Activated CD4-positive, alpha-beta T cell treated with anti-CD3 and anti-CD28 coated beads, Interleukin-2, amount 10 ng/mL, durations not matched to agents 24 days and 14 days (primary cell): ENCODE data around the gene SLC25A24. TPM values are rescaled to one million over a fixed set of nuclear protein-coding genes. Genes with fewer than 3 reads are reported as not detected.
A peak's percentile ranks its signal among the peaks of the same experiment; 100 is the strongest.
"Not testable (repeated sequence)": the region's sequence is repeated elsewhere in the genome, so short reads cannot be mapped to it uniquely, and the experiment has no call there.

Source experiments
- DNase-seq: peaks from one replicate; pipeline ENCODE4 v3.0.0; 2022
- H3K27ac Mint-ChIP-seq: one replicate; pipeline ENCODE4 v1.8.0; 2022; ENCODE audit warnings: mild to moderate bottlenecking, mixed read lengths
- H3K27me3 Mint-ChIP-seq: one replicate; pipeline ENCODE4 v1.8.0; 2022; ENCODE audit warnings: mixed read lengths
- H3K36me3 Mint-ChIP-seq: one replicate; pipeline ENCODE4 v1.8.0; 2022; ENCODE audit warnings: low read depth, mild to moderate bottlenecking, mixed read lengths
- H3K4me1 Mint-ChIP-seq: one replicate; pipeline ENCODE4 v1.8.0; 2021; ENCODE audit warnings: mixed read lengths
- H3K4me3 Mint-ChIP-seq: one replicate; pipeline ENCODE4 v1.8.0; 2022; ENCODE audit warnings: mild to moderate bottlenecking, moderate library complexity, mixed read lengths
- H3K9me3 Mint-ChIP-seq: one replicate; pipeline ENCODE4 v1.8.0; 2021; ENCODE audit warnings: mixed read lengths
- intact Hi-C: fragments of 100-400 bp; cut with micrococcal nuclease; formaldehyde crosslinking; loops from one replicate; pipeline ENCODE4 v1.15.1; 2023
- total RNA-seq: library from RNA; stranded (reverse); gene quantifications from 2 replicates; pipeline ENCODE4 v1.2.3, GENCODE V29; 2022

Gene SLC25A24
- total RNA-seq, 1 donor from 2014 or later = 18.4 TPM

GRCh38 chr1:108140177-108140576 lies 60.0 kb downstream of the SLC25A24 start:
- Mint-ChIP-seq H3K4me1 (no peaks in the 10 kb centered on the region), H3K9me3 (no peaks in the 10 kb centered on the region), H3K36me3 (peaks cover 50% of the 10 kb centered on the region), H3K27ac (no peak overlapping the region), H3K27me3 (no peaks in the 10 kb centered on the region), H3K4me3 (no peak overlapping the region)
- DNase-seq = no peak
- intact Hi-C loops = no loop called here

- H3K4me3 Mint-ChIP-seq, H3K27ac Mint-ChIP-seq: not testable (repeated sequence)
These were observed 60.6 kb downstream of the SLC25A24 start for GRCh38 chr1:108139555-108139954.

GRCh38 chr1:108133148-108133547 lies 67.0 kb downstream of the SLC25A24 start:
- H3K9me3 Mint-ChIP-seq, H3K27ac Mint-ChIP-seq, intact Hi-C loops, H3K4me1 Mint-ChIP-seq, H3K27me3 Mint-ChIP-seq, H3K4me3 Mint-ChIP-seq: not testable (repeated sequence)
- peak; percentile 9 for DNase-seq
- H3K36me3 Mint-ChIP-seq = peaks cover 26% of the 10 kb centered on the region

More at GRCh38 chr1:108139555-108139954, 60.6 kb downstream of the SLC25A24 start:
- H3K27me3 Mint-ChIP-seq, H3K9me3 Mint-ChIP-seq, H3K4me1 Mint-ChIP-seq, intact Hi-C loops: not testable (repeated sequence)
- peak; percentile 23 for DNase-seq
- H3K36me3 Mint-ChIP-seq = peaks cover 45% of the 10 kb centered on the region

- DNase-seq = peak; percentile 35
- H3K9me3 Mint-ChIP-seq, H3K4me3 Mint-ChIP-seq, H3K4me1 Mint-ChIP-seq, H3K27ac Mint-ChIP-seq, H3K27me3 Mint-ChIP-seq, intact Hi-C loops: not testable (repeated sequence)
- H3K36me3 Mint-ChIP-seq = peaks cover 21% of the 10 kb centered on the region
These were observed 67.8 kb downstream of the SLC25A24 start for GRCh38 chr1:108132367-108132766.

- H3K4me1 Mint-ChIP-seq, H3K9me3 Mint-ChIP-seq, H3K27me3 Mint-ChIP-seq, intact Hi-C loops, H3K27ac Mint-ChIP-seq, H3K4me3 Mint-ChIP-seq: not testable (repeated sequence)
- peak; percentile 37 for DNase-seq
- H3K36me3 Mint-ChIP-seq = peaks cover 16% of the 10 kb centered on the region
These were observed 68.9 kb downstream of the SLC25A24 start for GRCh38 chr1:108131281-108131680.

- Mint-ChIP-seq H3K27ac (no peak overlapping the region), H3K9me3 (peaks cover 5% of the 10 kb centered on the region), H3K27me3 (no peaks in the 10 kb centered on the region), H3K36me3 (peaks cover 16% of the 10 kb centered on the region), H3K4me1 (no peaks in the 10 kb centered on the region), H3K4me3 (no peak overlapping the region)
- DNase-seq = peak; percentile 34
- intact Hi-C loops = no loop called here
These were observed 69.3 kb downstream of the SLC25A24 start for GRCh38 chr1:108130794-108131193.

- DNase-seq = no peak
- intact Hi-C loops = no loop called here
- Mint-ChIP-seq H3K27ac (no peak overlapping the region), H3K27me3 (no peaks in the 10 kb centered on the region), H3K9me3 (peaks cover 5% of the 10 kb centered on the region), H3K4me1 (no peaks in the 10 kb centered on the region), H3K36me3 (peaks cover 13% of the 10 kb centered on the region), H3K4me3 (no peak overlapping the region)
These were observed 70.1 kb downstream of the SLC25A24 start for GRCh38 chr1:108129999-108130398.

GRCh38 chr1:108125312-108126138 lies 74.6 kb downstream of the SLC25A24 start:
- no peak overlapping the region for H3K27ac Mint-ChIP-seq
- no peaks in the 10 kb centered on the region for H3K9me3 Mint-ChIP-seq
- H3K27me3 Mint-ChIP-seq = no peaks in the 10 kb centered on the region
- no peak overlapping the region for H3K4me3 Mint-ChIP-seq
- no peaks in the 10 kb centered on the region for H3K36me3 Mint-ChIP-seq
- intact Hi-C loops = loop anchor here (1.0 kb wide), 2 partner anchors 162 to 343 kb away; no protein-coding TSS in a partner anchor
- DNase-seq = peak; percentile 89
- no peaks in the 10 kb centered on the region for H3K4me1 Mint-ChIP-seq

- H3K4me1 Mint-ChIP-seq = no peaks in the 10 kb centered on the region
- no peak overlapping the region for H3K27ac Mint-ChIP-seq
- peaks cover 6% of the 10 kb centered on the region for H3K27me3 Mint-ChIP-seq
- H3K9me3 Mint-ChIP-seq = no peaks in the 10 kb centered on the region
- H3K36me3 Mint-ChIP-seq = no peaks in the 10 kb centered on the region
- no peak overlapping the region for H3K4me3 Mint-ChIP-seq
- intact Hi-C loops = loop anchor here (1.0 kb wide), 2 partner anchors 161 to 342 kb away; no protein-coding TSS in a partner anchor
- no peak for DNase-seq
These were observed 75.4 kb downstream of the SLC25A24 start for GRCh38 chr1:108124622-108125311.

GRCh38 chr1:108124023-108124422 lies 76.1 kb downstream of the SLC25A24 start:
- no peaks in the 10 kb centered on the region for H3K4me1 Mint-ChIP-seq
- peaks cover 11% of the 10 kb centered on the region for H3K27me3 Mint-ChIP-seq
- no peak overlapping the region for H3K27ac Mint-ChIP-seq
- intact Hi-C loops = no loop called here
- H3K36me3 Mint-ChIP-seq = no peaks in the 10 kb centered on the region
- no peak overlapping the region for H3K4me3 Mint-ChIP-seq
- no peaks in the 10 kb centered on the region for H3K9me3 Mint-ChIP-seq
- no peak for DNase-seq

- Mint-ChIP-seq H3K36me3 (no peaks in the 10 kb centered on the region), H3K9me3 (no peaks in the 10 kb centered on the region), H3K27me3 (peaks cover 11% of the 10 kb centered on the region), H3K27ac (no peak overlapping the region), H3K4me3 (no peak overlapping the region), H3K4me1 (peaks cover 5% of the 10 kb centered on the region)
- DNase-seq = no peak
- intact Hi-C loops = no loop called here
These were observed 78.6 kb downstream of the SLC25A24 start for GRCh38 chr1:108121358-108122143.

GRCh38 chr1:108120163-108120562 lies 80.0 kb downstream of the SLC25A24 start:
- Mint-ChIP-seq H3K36me3 (no peaks in the 10 kb centered on the region), H3K4me3 (no peak overlapping the region), H3K4me1 (peaks cover 5% of the 10 kb centered on the region), H3K27me3 (peaks cover 11% of the 10 kb centered on the region), H3K9me3 (no peaks in the 10 kb centered on the region), H3K27ac (no peak overlapping the region)
- intact Hi-C loops = no loop called here
- no peak for DNase-seq

GRCh38 chr1:108119500-108119899 lies 80.6 kb downstream of the SLC25A24 start:
- Mint-ChIP-seq H3K9me3 (no peaks in the 10 kb centered on the region), H3K27ac (no peak overlapping the region), H3K4me1 (peaks cover 5% of the 10 kb centered on the region), H3K36me3 (no peaks in the 10 kb centered on the region), H3K4me3 (no peak overlapping the region), H3K27me3 (peaks cover 11% of the 10 kb centered on the region)
- intact Hi-C loops = no loop called here
- no peak for DNase-seq
